Germinal center (tissue), 1 donor: ENCODE results near the gene DAPK1.

Experiments used
- DNase-seq: peaks from one replicate; pipeline ENCODE4 v3.0.0; 2012; ENCODE audit warnings: mixed read lengths, low spot score

The DAPK1 gene

DNA sequence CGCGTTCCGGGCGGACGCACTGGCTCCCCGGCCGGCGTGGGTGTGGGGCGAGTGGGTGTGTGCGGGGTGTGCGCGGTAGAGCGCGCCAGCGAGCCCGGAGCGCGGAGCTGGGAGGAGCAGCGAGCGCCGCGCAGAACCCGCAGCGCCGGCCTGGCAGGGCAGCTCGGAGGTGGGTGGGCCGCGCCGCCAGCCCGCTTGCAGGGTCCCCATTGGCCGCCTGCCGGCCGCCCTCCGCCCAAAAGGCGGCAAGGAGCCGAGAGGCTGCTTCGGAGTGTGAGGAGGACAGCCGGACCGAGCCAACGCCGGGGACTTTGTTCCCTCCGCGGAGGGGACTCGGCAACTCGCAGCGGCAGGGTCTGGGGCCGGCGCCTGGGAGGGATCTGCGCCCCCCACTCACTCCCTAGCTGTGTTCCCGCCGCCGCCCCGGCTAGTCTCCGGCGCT is at the start of gene DAPK1:
Gene DAPK1 (plus strand): TSS at position 264 of the 442 bp plus-strand sequence. CDS start 1,211 bp downstream, outside the sequence.
- peak; percentile 16 for DNase-seq

- DNase-seq, result no peak
Measured at GRCh38 chr9:87451149-87451548, 46.5 kb upstream of the DAPK1 start.

- no peak for DNase-seq
Measured at GRCh38 chr9:87455407-87455806, 42.3 kb upstream of the DAPK1 start.

- no peak for DNase-seq
Measured at GRCh38 chr9:87461256-87461655, 36.4 kb upstream of the DAPK1 start.

- DNase-seq, result no peak
Measured at GRCh38 chr9:87464110-87464991, 33.3 kb upstream of the DAPK1 start.

GRCh38 chr9:87464992-87465378 is 32.7 kb upstream of the DAPK1 start:
- no peak for DNase-seq

DNA sequence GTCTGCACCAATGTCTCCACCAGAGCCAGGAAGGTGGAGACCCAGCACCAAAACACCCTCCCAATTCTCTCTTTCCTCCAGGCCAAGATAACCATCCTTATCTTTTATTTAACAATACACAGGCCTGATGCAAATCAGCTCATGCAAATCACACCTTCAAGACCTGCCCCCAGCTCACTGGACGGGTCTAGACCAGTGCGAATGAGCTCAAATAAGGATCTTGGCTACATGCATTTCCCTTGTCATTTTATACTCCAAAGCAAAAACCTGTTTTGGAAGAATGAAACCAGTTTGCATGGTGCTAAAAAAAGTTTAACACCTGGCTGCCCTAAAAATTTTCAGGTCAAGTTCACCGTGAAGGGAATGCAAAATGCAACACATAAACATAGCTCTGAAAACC is 31.9 kb upstream of the DAPK1 start:
- DNase-seq, result no peak

DNA sequence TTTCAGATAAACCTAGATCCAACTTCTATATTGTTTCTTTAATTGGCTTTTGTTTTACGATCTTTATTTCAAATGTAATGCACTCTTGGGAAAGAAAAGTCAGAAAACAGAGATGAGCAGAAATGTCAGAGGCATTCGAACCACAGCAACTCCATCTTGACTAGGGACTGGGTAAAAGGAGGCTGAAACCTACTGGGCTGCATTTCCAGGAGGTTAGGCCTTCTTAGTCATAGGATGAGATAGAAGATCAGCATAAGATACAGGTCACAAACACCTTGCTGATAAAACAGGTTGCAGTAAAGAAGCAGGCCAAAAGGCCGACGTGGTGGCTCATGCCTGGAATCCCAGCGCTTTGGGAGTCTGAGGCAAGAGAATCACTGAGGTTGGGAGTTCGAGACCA is 30.5 kb upstream of the DAPK1 start:
- no peak for DNase-seq

DNA sequence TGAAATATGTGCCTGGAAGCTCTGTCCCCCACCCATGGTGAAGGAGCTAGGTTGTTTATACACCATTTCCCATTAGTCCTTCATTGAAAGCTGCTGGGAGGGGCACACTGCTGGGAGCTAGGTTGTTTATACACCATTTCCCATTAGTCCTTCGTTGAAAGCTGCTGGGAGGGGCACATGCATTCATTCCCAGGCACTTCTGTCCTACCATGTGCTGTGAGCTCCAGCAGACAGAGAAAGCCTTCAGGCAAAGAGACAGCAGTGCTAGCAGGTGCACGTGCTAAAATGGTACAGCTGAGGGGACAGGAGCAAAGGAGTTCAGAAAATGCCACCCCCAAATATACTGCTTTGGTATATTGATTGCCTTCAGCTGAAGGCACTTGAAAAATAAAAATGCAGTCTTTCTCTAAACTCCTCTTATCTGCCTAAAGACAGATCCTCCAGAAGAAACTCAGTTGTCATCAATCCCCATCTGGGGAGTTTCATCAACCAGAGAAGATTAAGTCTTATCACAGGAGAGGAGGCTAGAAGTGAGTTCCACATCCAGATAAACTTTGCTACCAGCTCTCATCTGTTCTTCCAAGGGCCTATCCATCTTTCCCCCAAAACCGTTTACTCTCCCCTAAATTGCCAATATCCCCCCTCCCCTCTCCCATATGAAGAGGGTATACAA is 27.7 kb upstream of the DAPK1 start:
- no peak for DNase-seq

GRCh38 chr9:87471746-87472145 is 25.9 kb upstream of the DAPK1 start:
- DNase-seq, result no peak

GRCh38 chr9:87475463-87475862 is 22.2 kb upstream of the DAPK1 start:
- DNase-seq, result no peak

DNA sequence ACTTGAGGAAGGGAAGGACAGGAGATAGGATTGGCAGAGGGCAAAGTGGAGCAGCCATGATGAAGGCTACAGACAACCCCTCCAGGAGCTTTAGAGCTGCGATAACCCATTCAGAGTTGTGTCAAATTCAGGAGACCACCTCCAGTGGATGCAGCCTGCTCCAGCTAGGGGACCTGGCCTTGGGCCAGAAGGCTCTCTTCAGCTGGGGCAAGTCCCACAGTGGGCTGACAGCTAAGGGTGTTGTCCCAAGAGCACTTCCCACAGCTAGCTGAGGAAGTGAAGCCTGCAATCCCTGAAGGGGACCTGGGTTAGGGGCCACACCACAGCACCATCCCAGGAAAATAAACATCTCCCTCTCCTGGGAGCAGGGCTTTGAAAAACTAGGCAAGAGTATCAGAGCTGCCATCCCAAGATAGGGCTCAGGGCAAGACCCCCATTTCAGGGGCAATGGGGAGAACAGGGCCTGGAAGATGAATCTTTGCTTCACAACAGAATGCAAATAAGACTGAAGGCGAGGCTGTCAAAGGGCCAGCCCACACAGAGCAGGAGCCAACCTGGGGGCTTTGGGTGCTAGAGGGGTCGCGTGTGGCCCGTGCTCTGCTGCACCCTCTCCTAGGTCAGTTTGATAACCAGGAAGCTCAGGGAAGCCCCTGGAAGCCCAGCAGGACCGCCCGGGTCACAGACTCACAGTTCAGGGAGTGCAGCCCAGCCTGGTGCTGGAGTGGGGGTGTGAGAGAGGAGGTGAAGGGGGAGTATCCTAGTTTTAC is 19.3 kb upstream of the DAPK1 start:
- DNase-seq, result no peak

DNA sequence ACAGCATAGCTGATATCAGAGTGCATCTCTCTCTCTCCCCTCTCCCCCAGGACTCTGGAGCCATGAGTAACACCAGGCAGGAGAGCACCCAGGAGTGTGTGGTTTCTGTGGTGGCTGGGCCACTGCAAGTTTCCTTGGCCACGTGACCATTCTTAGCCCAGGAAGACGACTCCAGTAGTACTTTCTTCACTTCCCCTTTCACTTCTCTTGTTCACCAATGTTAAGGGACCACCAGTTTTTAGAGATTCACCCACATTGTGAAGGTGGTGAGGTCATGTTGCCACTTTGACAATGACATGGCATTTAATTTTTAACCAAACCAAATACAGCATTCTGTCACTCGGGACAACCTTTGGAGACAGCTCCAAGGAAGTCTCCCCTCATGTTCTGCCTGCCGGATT is 17.9 kb upstream of the DAPK1 start:
- DNase-seq, result peak; percentile 19

DNA sequence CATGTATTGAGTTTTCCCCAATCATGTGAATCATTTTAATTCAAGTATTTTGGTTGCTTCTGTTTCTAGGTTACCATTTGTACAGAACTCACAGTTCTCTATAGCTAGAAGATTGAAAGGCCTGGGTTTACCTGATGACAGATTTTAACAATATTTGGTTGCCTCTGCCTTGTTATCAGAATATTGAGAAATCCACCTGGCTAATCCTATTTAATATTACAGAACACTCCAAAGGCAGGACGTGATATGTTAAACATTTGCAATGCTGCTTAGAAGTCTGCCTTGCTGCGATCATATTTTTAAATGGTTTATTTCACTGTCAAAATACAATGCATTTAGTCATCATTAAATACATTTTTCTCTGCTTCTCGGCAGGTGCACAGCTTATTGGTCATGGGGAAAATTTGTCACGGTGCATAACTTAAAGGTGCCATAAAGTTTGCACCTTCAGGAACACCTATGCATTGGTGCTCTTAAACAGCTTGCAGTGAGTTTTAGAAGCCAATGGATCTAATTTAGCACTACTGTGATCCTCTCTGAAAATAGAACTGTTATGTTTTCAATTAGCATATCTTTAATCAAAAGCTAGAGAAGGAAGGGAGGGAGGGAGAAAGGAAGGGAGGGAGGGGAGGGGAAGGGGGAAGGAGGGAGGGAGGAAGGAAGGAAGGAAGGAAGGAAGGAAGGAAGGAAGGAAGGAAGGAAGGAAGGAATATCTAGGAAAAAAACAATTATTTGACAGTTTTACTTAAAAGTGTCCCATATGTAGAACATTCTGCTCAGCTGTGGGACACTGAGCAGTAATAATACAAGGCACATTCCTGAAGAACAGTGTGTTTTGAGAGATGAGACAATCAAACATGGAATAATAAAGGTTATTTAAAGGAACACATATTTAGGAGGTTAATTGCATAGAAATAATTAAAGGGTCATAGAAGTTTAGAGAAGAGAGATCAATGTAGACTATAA is 15.5 kb upstream of the DAPK1 start:
- no peak for DNase-seq

DNA sequence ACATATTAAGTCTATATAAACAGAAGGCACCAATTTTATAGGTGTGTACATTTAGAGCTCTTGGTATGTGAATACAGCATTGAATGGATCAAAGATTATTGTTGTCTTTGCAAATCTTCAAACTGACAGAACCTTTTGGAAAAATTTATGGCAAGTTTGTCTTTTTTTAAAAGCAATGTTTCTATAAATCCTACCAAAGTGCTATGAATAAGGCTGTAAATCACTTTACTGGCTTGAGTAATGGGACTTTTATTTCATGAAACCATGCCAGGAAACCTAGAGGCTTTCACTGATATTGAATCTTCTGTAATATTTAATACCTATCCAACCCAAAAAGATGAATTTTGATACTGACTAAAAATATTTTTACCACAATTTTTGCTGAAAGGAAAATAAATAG is 7.4 kb upstream of the DAPK1 start:
- DNase-seq, result no peak

DNA sequence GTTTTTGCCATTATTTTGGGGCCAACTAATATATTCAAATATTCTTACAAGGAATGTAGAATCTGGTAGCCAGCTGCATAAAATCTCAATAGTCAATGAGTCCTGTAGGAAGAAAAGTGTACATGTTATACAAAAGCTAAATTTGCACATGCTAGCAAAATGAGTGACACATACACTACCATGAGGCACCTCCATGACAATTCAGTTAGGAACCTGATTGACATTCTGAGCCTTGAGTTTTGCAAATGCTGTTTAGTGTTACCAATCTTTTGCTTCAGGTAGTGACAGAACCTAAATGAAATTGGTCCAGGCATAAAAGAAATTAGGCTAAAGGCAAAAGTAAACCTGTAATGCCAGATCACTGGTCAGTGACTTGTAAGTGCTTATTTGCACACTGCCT is 6.8 kb upstream of the DAPK1 start:
- DNase-seq, result no peak

- DNase-seq, result no peak
Measured at GRCh38 chr9:87491523-87491922, 6.1 kb upstream of the DAPK1 start.

DNA sequence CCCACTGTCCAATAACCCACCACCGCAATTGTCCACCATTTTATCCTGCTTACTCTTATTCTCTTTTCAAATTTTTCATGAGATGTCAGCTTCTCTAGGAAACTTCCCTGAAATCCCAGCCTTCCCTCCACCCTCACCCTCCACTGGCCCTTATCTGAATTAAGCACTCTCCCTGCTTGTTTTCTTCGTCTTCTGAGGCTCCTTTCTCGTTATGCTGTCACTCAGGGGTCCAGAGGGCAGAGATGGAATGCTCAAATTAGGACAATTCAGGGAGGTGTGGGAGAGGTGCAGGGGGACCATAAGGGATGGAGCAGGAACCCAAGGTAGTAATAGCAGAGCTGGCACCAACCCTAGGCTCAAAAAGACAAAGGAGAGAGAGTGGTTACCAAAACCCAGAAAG is 5.0 kb upstream of the DAPK1 start:
- no peak for DNase-seq

- DNase-seq, result no peak
Measured at GRCh38 chr9:87494970-87495471, 2.6 kb upstream of the DAPK1 start.

GRCh38 chr9:87497080-87497603 is 525 bp upstream of the DAPK1 start:
- DNase-seq, result no peak
